Astrocyte (in vitro differentiated cells and primary cell): Measurements from ENCODE around the gene SDK1. TPM values are rescaled to one million over a fixed set of nuclear protein-coding genes. Genes with fewer than 3 reads are reported as not detected.

Experiments used
- DNase-seq: peaks from one replicate; pipeline ENCODE4 v3.0.0-alpha.2; 2010; ENCODE audit warnings: low read depth
- FAIRE-seq: peaks from 2 replicates; lab custom pipeline; 2011; peaks lifted over from hg19 to GRCh38; lab: Jason Lieb, UNC
- H2AFZ ChIP-seq: 2 replicates; pipeline ENCODE4 v1.6.0; 2012; ENCODE audit warnings: low read depth, low read length, inconsistent platforms
- H3K27ac ChIP-seq: 2 replicates; pipeline ENCODE4 v1.5.1; 2011; ENCODE audit warnings: low read depth, low read length, inconsistent platforms
- H3K27me3 ChIP-seq: 2 replicates; pipeline ENCODE4 v1.6.0; 2011; ENCODE audit warnings: low read length, inconsistent platforms; ENCODE audit not compliant: insufficient read depth
- H3K36me3 ChIP-seq: 2 replicates; pipeline ENCODE4 v1.5.1; 2011; ENCODE audit warnings: low read length, inconsistent platforms; ENCODE audit not compliant: insufficient read depth
- H3K4me1 ChIP-seq: 2 replicates; pipeline ENCODE4 v1.5.1; 2011; ENCODE audit warnings: low read length, inconsistent platforms; ENCODE audit not compliant: insufficient read depth
- H3K4me2 ChIP-seq: 2 replicates; pipeline ENCODE4 v1.6.0; 2012; ENCODE audit warnings: low read length, inconsistent platforms
- H3K4me3 ChIP-seq: 2 replicates; pipeline ENCODE4 v1.5.1; 2011; ENCODE audit warnings: low read depth, mild to moderate bottlenecking, low read length, inconsistent platforms; ENCODE audit not compliant: insufficient read depth
- H3K79me2 ChIP-seq: 2 replicates; pipeline ENCODE4 v1.6.0; 2012; ENCODE audit warnings: mild to moderate bottlenecking, low read length, inconsistent platforms; ENCODE audit not compliant: insufficient read depth
- H3K9ac ChIP-seq: 2 replicates; pipeline ENCODE4 v1.6.0; 2012; ENCODE audit warnings: mild to moderate bottlenecking, low read length, inconsistent platforms
- H3K9me3 ChIP-seq: 2 replicates; pipeline ENCODE4 v1.5.1; 2012; ENCODE audit warnings: low read depth, mild to moderate bottlenecking, low read length, inconsistent platforms; ENCODE audit not compliant: insufficient read depth
- H4K20me1 ChIP-seq: 2 replicates; pipeline ENCODE4 v1.6.0; 2012; ENCODE audit warnings: low read length, inconsistent platforms; ENCODE audit not compliant: insufficient read depth
- H3K27ac Mint-ChIP-seq: one replicate; pipeline ENCODE4 v1.8.0; 2021; ENCODE audit warnings: mild to moderate bottlenecking, mixed read lengths; ENCODE audit not compliant: unreplicated experiment
- H3K27me3 Mint-ChIP-seq: one replicate; pipeline ENCODE4 v1.8.0; 2021; ENCODE audit warnings: low read depth, mixed read lengths; ENCODE audit not compliant: unreplicated experiment
- H3K36me3 Mint-ChIP-seq: one replicate; pipeline ENCODE4 v1.8.0; 2021; ENCODE audit warnings: low read depth, mixed read lengths; ENCODE audit not compliant: unreplicated experiment
- H3K4me1 Mint-ChIP-seq: one replicate; pipeline ENCODE4 v1.8.0; 2021; ENCODE audit warnings: low read depth, mixed read lengths; ENCODE audit not compliant: unreplicated experiment
- H3K4me3 Mint-ChIP-seq: one replicate; pipeline ENCODE4 v1.8.0; 2021; ENCODE audit warnings: mild to moderate bottlenecking, moderate library complexity, mixed read lengths; ENCODE audit not compliant: unreplicated experiment
- H3K9me3 Mint-ChIP-seq: one replicate; pipeline ENCODE4 v1.8.0; 2021; ENCODE audit warnings: mild to moderate bottlenecking, mixed read lengths; ENCODE audit not compliant: unreplicated experiment
- EZH2 ChIP-seq: IDR thresholded peaks from 2 replicates; pipeline ENCODE4 v1.6.1; 2012; ENCODE audit warnings: mild to moderate bottlenecking, low read length, inconsistent platforms; ENCODE audit not compliant: insufficient read depth
- total RNA-seq: library from RNA; stranded (reverse); gene quantifications from 2 replicates; pipeline ENCODE4 v1.2.1, GENCODE V29; 2021
- TF ChIP-seq, protein P1 (sequence below): IDR thresholded peaks from 2 replicates; pipeline ENCODE4 v1.5.1; 2011; ENCODE audit warnings: low read depth, mild to moderate bottlenecking, inconsistent platforms, low read length, moderate library complexity; ENCODE audit not compliant: insufficient read depth

Gene SDK1
- total RNA-seq, 1 donor from 2014 or later, result 4.2 TPM

DNA sequence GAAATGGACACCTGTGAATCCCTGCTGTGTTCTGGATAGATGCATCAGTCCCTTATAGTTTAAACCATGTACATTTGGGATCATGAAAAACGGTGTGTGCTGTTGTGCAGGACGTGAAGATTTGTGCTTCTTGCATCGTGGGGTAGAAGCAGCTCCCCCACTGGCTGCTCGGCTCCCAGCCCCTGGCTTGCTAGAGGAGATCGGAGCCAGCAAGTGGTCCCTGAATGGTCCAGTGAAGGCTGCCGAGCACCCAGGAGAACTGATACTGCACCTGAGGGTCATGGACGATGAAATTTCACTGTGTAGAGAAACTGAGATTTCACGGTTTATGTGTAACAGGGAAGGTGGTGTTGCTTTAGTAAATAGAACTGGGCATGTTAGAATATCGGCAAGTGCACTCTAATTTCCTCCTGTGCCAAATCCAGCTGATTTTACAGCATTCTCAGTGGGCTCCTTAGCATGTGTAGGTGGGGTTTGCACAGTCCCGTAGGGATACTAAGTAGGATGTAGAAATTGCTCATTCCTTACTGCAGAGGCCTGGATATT, 726.0 kb downstream of the SDK1 start:
- Histone ChIP-seq H4K20me1 (no peaks in the 10 kb centered on the region), H3K4me1 (no peaks in the 10 kb centered on the region), H3K27me3 (no peaks in the 10 kb centered on the region), H3K4me2 (no peak overlapping the region), H3K9me3 (no peaks in the 10 kb centered on the region), H3K36me3 (no peaks in the 10 kb centered on the region), H3K4me3 (no peak overlapping the region), H2AFZ (no peak overlapping the region), H3K9ac (no peak overlapping the region), H3K27ac (no peak overlapping the region), H3K79me2 (no peaks in the 10 kb centered on the region)
- no peak overlapping the region for H3K4me3 Mint-ChIP-seq
- H3K27me3 Mint-ChIP-seq, result no peaks in the 10 kb centered on the region
- DNase-seq, result no peak
- H3K27ac Mint-ChIP-seq, result no peak overlapping the region
- H3K4me1 Mint-ChIP-seq, result peaks cover 16% of the 10 kb centered on the region
- peaks cover 2% of the 10 kb centered on the region for H3K9me3 Mint-ChIP-seq
- TF ChIP-seq EZH2, result no peak
- TF ChIP-seq, protein P1, sequence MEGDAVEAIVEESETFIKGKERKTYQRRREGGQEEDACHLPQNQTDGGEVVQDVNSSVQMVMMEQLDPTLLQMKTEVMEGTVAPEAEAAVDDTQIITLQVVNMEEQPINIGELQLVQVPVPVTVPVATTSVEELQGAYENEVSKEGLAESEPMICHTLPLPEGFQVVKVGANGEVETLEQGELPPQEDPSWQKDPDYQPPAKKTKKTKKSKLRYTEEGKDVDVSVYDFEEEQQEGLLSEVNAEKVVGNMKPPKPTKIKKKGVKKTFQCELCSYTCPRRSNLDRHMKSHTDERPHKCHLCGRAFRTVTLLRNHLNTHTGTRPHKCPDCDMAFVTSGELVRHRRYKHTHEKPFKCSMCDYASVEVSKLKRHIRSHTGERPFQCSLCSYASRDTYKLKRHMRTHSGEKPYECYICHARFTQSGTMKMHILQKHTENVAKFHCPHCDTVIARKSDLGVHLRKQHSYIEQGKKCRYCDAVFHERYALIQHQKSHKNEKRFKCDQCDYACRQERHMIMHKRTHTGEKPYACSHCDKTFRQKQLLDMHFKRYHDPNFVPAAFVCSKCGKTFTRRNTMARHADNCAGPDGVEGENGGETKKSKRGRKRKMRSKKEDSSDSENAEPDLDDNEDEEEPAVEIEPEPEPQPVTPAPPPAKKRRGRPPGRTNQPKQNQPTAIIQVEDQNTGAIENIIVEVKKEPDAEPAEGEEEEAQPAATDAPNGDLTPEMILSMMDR, result no peak
- no peaks in the 10 kb centered on the region for H3K36me3 Mint-ChIP-seq
- no peak for FAIRE-seq

DNA sequence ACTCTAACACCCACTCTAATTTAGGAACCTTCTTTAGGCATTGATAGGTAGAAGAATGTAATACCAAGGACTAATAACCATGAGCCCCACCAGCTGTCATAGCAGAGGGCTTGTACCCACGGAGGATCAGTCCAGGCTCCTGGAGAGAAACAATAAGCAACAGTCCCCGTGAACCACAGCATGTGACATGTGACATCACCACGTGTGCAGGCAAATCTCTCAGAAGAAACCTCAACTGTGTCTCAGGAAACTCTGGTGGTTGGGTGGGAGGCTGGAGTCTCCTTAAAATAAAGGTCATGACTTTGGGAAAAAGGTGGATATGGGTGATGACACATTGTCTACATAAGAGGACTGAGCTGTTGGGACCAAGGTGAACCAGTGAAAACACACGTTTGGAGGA, 727.2 kb downstream of the SDK1 start:
- Histone ChIP-seq H3K9ac (no peak overlapping the region), H4K20me1 (no peaks in the 10 kb centered on the region), H3K27ac (no peak overlapping the region), H2AFZ (no peak overlapping the region), H3K4me2 (no peak overlapping the region), H3K4me1 (no peaks in the 10 kb centered on the region), H3K4me3 (no peak overlapping the region), H3K27me3 (no peaks in the 10 kb centered on the region), H3K79me2 (no peaks in the 10 kb centered on the region), H3K9me3 (no peaks in the 10 kb centered on the region), H3K36me3 (no peaks in the 10 kb centered on the region)
- no peak for FAIRE-seq
- no peak overlapping the region for H3K27ac Mint-ChIP-seq
- no peak overlapping the region for H3K4me3 Mint-ChIP-seq
- TF ChIP-seq, protein P1, result no peak
- no peak for TF ChIP-seq EZH2
- DNase-seq, result no peak
- H3K4me1 Mint-ChIP-seq, result peaks cover 16% of the 10 kb centered on the region
- H3K36me3 Mint-ChIP-seq, result no peaks in the 10 kb centered on the region
- no peaks in the 10 kb centered on the region for H3K27me3 Mint-ChIP-seq
- peaks cover 2% of the 10 kb centered on the region for H3K9me3 Mint-ChIP-seq

DNA sequence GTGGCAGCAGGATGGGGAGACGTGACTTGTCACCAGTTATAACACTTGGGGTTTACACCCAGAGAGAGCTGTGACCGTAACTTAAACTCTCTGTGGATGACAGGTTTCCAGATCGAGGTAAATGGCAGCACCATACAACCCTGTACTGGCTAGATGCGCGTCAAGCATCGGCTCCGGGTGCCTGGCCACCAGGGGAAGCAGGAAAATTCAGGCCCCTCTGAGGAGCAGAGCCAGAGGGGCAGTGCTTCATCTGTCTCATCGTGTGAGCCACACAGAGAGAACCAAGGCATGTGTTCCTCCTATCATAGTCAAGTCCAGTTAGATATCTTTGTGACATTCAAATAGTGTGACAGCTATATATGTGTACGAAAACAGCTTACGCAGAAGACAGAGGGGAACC, 728.9 kb downstream of the SDK1 start:
- no peaks in the 10 kb centered on the region for H3K36me3 Mint-ChIP-seq
- no peaks in the 10 kb centered on the region for H3K9me3 ChIP-seq
- H3K27me3 Mint-ChIP-seq, result no peaks in the 10 kb centered on the region
- H2AFZ ChIP-seq, result no peak overlapping the region
- TF ChIP-seq, protein P1, result no peak
- TF ChIP-seq EZH2, result no peak
- no peaks in the 10 kb centered on the region for H3K36me3 ChIP-seq
- DNase-seq (no peak), FAIRE-seq (no peak)
- H3K4me1 Mint-ChIP-seq, result peaks cover 14% of the 10 kb centered on the region
- H3K4me3 Mint-ChIP-seq, result no peak overlapping the region
- no peaks in the 10 kb centered on the region for H3K79me2 ChIP-seq
- H3K9ac ChIP-seq, result no peak overlapping the region
- no peak overlapping the region for H3K4me3 ChIP-seq
- no peak overlapping the region for H3K27ac Mint-ChIP-seq
- H3K27ac ChIP-seq, result no peak overlapping the region
- H3K27me3 ChIP-seq, result no peaks in the 10 kb centered on the region
- no peak overlapping the region for H3K4me2 ChIP-seq
- no peaks in the 10 kb centered on the region for H3K4me1 ChIP-seq
- peaks cover 2% of the 10 kb centered on the region for H3K9me3 Mint-ChIP-seq
- H4K20me1 ChIP-seq, result no peaks in the 10 kb centered on the region
